Nephron progenitor cell (in vitro differentiated cells): ENCODE measurements around the gene MPZL3.

Source experiments
- DNase-seq: peaks from one replicate; pipeline ENCODE4 v3.0.0; 2021
- H3K27ac Mint-ChIP-seq: 2 replicates; pipeline ENCODE4 v1.8.0; 2021; ENCODE audit warnings: mild to moderate bottlenecking, moderate library complexity, mixed read lengths
- H3K27me3 Mint-ChIP-seq: 2 replicates; pipeline ENCODE4 v1.8.0; 2021; ENCODE audit warnings: mild to moderate bottlenecking, low read depth, mixed read lengths; ENCODE audit not compliant: poor library complexity
- H3K36me3 Mint-ChIP-seq: 2 replicates; pipeline ENCODE4 v1.8.0; 2021; ENCODE audit warnings: low read depth, mixed read lengths
- H3K4me1 Mint-ChIP-seq: 2 replicates; pipeline ENCODE4 v1.8.0; 2021; ENCODE audit warnings: mixed read lengths
- H3K4me3 Mint-ChIP-seq: 2 replicates; pipeline ENCODE4 v1.8.0; 2021; ENCODE audit warnings: mild to moderate bottlenecking, moderate library complexity, mixed read lengths
- H3K9me3 Mint-ChIP-seq: 2 replicates; pipeline ENCODE4 v1.8.0; 2021; ENCODE audit warnings: mild to moderate bottlenecking, moderate library complexity, mixed read lengths
- TF ChIP-seq, protein P1 (sequence below): fragments of 200-600 bp; sonication (generic); IDR thresholded peaks from 2 replicates; pipeline ENCODE4 v1.5.0; 2021; ENCODE audit warnings: antibody characterized with exemption

MPZL3 gene

DNA sequence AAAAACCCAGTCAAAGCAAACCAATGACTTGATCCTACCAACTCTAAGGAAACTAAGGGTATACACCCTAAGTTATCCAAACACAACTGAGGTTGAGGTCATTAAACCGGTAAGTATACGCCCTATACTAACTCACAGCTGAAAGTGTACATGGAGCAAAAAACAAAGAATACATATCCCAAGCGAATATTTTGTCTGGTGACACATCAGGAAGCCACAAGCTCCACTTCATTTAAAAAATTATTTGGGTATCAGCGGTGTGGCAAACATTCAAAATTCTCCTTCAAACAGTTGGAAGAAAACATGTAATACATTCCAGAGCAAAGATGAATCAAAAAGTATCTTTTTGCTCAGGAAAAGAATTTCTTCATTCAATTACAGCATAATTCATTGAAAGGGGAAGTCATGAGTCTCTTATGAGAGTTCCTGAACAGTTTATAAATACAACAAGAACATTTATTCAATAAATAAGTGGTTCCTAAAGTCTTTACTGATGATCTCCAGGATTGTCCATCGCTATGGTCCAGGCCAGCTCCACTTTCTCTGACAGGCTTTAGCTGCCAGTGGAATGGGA, 22.8 kb downstream of the MPZL3 start:
- Mint-ChIP-seq H3K9me3 (no peaks in the 10 kb centered on the region), H3K27ac (no peak overlapping the region), H3K4me1 (no peaks in the 10 kb centered on the region), H3K36me3 (no peaks in the 10 kb centered on the region), H3K4me3 (no peak overlapping the region), H3K27me3 (peaks cover 35% of the 10 kb centered on the region)
- TF ChIP-seq, protein P1, sequence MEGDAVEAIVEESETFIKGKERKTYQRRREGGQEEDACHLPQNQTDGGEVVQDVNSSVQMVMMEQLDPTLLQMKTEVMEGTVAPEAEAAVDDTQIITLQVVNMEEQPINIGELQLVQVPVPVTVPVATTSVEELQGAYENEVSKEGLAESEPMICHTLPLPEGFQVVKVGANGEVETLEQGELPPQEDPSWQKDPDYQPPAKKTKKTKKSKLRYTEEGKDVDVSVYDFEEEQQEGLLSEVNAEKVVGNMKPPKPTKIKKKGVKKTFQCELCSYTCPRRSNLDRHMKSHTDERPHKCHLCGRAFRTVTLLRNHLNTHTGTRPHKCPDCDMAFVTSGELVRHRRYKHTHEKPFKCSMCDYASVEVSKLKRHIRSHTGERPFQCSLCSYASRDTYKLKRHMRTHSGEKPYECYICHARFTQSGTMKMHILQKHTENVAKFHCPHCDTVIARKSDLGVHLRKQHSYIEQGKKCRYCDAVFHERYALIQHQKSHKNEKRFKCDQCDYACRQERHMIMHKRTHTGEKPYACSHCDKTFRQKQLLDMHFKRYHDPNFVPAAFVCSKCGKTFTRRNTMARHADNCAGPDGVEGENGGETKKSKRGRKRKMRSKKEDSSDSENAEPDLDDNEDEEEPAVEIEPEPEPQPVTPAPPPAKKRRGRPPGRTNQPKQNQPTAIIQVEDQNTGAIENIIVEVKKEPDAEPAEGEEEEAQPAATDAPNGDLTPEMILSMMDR, result no peak
- DNase-seq, result no peak

DNA sequence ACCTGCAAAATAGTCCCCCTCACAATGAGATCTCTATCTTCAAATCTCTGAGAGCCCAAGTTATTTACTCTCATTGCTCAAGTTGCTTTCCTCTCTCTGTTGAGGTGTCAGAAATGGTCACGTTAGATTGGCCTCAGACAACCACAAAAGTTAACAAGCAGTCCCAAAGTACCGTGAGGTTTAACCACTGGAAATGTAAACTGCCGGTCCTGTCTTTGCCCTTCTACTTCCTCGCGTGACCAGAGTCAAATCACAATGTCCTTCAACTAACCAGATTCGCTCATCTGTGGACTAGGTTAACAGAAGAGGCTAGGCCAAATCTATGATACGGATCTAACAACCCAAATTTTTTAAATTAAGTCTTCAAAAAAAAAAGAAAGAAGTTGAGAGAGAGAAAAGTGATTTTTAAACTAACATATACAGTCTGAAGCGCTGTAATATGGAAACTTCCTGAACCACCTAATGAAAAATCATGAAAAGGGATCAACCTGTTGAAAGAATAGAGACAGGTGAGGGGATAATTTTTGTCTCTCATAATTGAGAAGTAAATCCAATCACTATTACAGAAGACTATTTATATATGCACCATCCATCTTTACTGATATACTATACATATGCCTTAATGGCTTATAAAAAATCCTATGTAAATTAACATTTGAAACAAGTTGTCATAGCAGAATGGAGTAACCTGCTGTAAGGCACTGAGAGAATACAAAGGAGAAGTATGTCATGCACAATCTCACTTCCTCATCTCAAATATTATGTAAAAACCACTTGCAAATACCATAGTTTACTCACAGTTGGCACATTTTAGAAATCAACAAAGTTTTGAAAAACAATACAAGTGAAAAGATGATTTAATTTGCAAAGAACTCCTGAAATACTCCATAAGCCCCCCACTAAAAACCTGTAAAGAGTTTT, 24.0 kb downstream of the MPZL3 start:
- H3K27ac Mint-ChIP-seq, result no peak overlapping the region
- H3K36me3 Mint-ChIP-seq, result no peaks in the 10 kb centered on the region
- H3K4me3 Mint-ChIP-seq, result no peak overlapping the region
- TF ChIP-seq, protein P1, result no peak
- H3K4me1 Mint-ChIP-seq, result no peaks in the 10 kb centered on the region
- peaks cover 29% of the 10 kb centered on the region for H3K27me3 Mint-ChIP-seq
- DNase-seq, result no peak
- no peaks in the 10 kb centered on the region for H3K9me3 Mint-ChIP-seq

DNA sequence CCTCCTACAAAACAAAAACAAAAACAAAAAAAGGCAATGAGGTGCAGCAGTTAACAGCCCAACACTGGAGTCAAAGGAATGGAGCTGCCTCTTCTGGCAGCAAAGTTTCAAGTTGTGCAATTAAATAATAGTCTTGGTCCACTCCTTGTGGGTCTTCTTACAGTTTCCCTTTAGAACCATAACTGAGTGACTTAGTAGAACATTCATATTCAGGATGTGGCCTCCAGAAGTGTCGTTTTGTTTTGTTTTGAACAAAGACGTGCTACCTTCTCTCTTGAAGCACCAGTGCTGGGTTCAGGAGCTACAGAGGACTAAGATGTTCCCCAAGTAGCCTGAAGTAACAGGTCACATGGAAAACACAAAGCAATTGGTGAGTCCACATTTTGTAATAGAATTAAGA, 25.4 kb downstream of the MPZL3 start:
- H3K4me1 Mint-ChIP-seq, result no peaks in the 10 kb centered on the region
- DNase-seq, result no peak
- TF ChIP-seq, protein P1, result no peak
- peaks cover 38% of the 10 kb centered on the region for H3K27me3 Mint-ChIP-seq
- H3K36me3 Mint-ChIP-seq, result no peaks in the 10 kb centered on the region
- H3K27ac Mint-ChIP-seq, result no peak overlapping the region
- no peak overlapping the region for H3K4me3 Mint-ChIP-seq
- H3K9me3 Mint-ChIP-seq, result no peaks in the 10 kb centered on the region

DNA sequence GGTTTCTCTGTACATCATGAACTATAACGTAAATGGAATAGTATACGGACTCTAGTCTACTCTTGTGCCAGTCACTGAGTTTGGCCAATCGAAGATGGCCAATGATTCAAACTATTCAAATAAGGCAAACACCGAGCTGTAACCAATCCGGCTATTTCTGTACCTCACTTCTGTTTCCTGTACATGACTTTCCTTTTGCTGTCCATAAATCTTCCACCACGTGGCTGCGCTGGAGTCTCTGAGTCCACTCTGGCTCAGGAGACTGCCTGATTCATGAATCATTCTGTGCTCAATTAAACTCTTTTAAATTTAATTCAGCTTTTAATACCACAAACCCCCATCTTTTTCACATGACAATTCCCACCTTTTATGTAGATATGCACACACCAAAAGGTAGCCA, 25.9 kb downstream of the MPZL3 start:
- no peaks in the 10 kb centered on the region for H3K9me3 Mint-ChIP-seq
- no peak for DNase-seq
- no peak overlapping the region for H3K4me3 Mint-ChIP-seq
- H3K27me3 Mint-ChIP-seq, result peaks cover 42% of the 10 kb centered on the region
- TF ChIP-seq, protein P1, result no peak
- H3K4me1 Mint-ChIP-seq, result no peaks in the 10 kb centered on the region
- H3K36me3 Mint-ChIP-seq, result no peaks in the 10 kb centered on the region
- no peak overlapping the region for H3K27ac Mint-ChIP-seq

DNA sequence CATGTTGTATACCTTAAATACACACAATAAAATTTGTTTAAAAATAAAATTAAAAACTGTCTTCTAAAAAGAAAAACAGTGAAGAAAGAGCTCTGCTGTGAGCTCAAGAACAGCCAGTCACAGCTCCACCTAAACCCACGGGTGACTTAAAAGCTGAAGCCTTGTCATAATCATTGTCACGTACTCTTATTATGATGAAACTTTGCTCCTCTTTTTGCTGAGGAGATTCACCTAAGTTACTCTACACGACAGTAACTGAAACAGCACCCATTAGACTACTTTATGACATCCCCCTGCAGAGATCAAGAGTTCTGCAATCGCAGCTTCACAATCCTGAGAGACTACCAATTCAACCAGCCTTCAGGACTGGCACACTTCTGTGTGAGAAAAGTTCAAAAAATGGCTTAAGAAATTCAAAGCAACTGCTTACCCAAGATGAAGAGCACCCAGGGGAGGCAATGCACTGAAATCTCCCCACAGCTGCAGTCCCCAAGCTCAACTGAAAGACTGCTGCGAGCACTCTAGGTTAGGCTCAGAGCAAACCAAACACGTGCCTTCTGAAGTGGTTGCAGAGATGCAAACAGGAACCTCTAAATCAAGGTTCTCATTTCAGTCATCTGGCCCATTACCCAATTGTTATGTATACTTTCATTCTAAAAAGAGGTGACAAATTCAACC, 27.5 kb downstream of the MPZL3 start, which contains the start of gene JAML:
Gene JAML (minus strand): TSS at position 501 of the 678 bp plus-strand sequence. CDS start 10,145 bp downstream, outside the sequence.
- H3K9me3 Mint-ChIP-seq, result no peaks in the 10 kb centered on the region
- DNase-seq, result no peak
- no peak within 1 kb of the TSS for H3K4me3 Mint-ChIP-seq
- no peak within 1 kb of the TSS for H3K27ac Mint-ChIP-seq
- no peaks in the 10 kb centered on the region for H3K4me1 Mint-ChIP-seq
- H3K36me3 Mint-ChIP-seq, result no peaks in the 10 kb centered on the region
- TF ChIP-seq, protein P1, result no peak
- H3K27me3 Mint-ChIP-seq, result peaks cover 59% of the 10 kb centered on the region
